SHP77 (cell line): ENCODE data around the gene RASAL2.
"Not testable (repeated sequence)": the region's sequence is repeated elsewhere in the genome, so short reads cannot be mapped to it uniquely, and the experiment has no call there.

Experiments
- DNase-seq, 2 experiments: peaks; one replicate each; lab custom pipeline; 2025; lab: John Stamatoyannopoulos, UW

Gene RASAL2

DNA sequence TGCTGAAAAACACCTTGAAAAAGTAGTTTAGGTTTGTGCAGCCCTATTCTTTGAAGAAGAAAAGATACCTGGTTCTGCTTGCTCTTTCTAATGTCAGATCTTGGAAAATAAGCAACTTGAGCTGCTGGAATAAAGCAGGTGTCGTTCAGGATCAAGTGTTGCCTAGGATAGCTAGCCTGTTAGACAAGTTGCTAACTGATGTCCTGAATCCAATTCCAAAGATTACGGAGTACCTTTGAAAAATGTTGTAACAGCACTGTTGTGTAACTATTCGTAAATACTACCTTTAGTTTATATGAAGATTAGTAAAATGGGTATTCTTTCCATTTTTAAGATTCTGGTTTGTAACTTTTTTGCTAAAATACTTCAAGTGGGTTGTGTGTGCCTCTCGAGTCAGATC, 251.3 kb downstream of the RASAL2 start:
- DNase-seq = no peak

- no peak for DNase-seq
These were observed 251.9 kb downstream of the RASAL2 start for GRCh38 chr1:178345807-178346206.

- DNase-seq = no peak
These were observed 255.9 kb downstream of the RASAL2 start for GRCh38 chr1:178349801-178350200.

DNA sequence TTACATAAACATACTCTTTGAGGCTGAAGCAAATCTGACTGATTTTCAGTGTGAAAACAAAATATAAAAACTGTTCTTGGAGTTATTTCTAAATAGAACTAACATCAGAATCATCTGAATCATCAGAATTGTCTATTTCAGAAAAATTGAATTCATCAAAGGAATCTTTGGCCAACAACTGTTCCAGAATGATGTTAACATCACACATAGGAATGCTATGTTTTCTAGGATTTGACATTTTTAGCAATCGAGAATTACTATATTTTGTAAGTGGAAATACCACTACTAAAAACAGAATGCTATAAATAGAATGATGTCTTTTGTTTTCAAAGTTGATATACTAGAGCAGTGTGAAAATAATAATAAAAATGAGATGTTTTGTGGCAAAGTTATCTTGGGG, 258.0 kb downstream of the RASAL2 start:
- not testable (repeated sequence) for DNase-seq

DNA sequence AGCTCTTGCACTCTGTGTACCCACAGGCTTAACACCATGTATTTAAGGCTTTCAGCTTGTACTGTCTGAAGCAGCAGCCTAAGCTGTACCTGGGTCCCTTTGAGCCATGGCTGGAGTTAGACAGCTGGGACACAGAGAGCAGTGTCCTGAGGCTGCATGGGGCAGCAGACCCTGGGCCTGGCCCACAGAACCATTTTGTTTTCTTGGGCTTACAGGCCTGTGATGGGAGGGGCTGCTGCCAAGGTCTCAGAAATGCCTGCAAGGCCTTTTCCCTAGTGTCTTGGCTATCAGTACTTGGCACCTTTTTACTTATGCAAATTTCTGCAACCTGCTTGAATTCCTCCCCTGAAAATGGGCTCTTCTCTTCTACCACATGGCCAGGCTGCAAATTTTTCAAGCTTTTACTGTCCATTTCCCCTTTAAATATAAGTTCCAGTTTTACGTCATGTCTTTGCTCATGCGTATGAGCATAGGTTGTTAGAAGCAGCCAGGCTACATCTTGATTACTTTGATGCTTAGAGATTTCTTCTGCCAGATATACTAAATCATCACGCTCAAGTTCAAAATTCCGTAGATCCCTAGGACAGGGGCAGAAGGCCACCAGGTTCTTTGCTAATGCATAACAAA, 259.0 kb downstream of the RASAL2 start:
- no peak for DNase-seq

- DNase-seq = no peak
These were observed 259.6 kb downstream of the RASAL2 start for GRCh38 chr1:178353524-178353923.

- DNase-seq = no peak
These were observed 260.9 kb downstream of the RASAL2 start for GRCh38 chr1:178354816-178355215.

- no peak for DNase-seq
These were observed 262.4 kb downstream of the RASAL2 start for GRCh38 chr1:178356299-178356698.

DNA sequence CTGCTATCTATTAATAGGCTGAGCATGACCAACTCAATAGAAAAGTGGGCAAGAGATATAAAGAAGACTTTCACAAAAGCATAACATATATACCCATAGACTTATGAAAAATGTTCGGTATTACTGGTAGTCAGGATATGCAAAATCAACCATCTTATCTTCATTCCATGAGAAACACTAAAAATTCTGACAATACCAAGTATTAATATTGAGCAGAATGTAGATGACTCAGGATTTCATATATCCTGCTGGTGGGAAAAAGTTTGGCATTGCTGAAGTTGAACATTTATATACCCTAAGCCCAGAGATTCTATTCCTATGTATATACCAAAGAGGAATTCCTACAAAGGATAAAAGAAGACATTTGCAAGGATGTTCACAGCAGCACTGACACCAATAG, 264.6 kb downstream of the RASAL2 start:
- no peak for DNase-seq

DNA sequence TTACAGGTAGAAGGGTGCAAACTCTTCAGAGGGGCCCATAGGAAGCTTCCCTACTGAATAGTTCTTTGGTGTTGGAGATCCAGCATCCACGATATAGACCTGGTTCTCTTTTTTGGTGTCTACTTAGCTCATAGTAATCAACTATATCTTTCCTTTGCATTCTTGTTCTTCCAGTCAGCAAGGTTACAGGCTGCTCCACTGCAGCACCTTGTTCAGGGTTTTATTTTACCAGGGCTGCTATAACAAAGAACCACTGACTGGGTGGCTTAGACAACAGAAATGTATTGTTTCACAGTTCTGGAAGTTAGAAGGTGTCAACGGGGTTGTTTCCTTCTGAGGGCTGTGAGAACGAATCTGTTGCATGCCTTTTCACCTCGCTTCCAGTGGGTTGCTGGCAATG, 266.5 kb downstream of the RASAL2 start:
- DNase-seq = no peak

DNA sequence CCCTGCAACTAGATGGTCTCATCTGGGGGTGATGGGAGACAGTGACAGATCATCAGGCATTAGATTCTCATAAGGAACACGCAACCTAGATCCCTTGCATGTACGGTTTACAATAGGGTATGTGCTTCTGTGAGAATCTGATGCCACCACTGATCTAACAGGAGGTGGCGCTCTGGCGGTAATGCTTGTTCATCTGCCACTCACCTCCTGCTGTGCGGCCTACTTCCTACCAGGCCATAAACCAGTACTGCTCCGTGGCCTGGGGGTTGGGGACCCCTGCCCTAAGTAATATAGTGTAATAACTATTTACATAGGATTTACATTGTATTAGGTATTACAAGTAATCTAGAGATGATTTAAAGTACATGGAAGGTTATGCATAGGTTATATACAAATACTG, 267.9 kb downstream of the RASAL2 start:
- DNase-seq = no peak

DNA sequence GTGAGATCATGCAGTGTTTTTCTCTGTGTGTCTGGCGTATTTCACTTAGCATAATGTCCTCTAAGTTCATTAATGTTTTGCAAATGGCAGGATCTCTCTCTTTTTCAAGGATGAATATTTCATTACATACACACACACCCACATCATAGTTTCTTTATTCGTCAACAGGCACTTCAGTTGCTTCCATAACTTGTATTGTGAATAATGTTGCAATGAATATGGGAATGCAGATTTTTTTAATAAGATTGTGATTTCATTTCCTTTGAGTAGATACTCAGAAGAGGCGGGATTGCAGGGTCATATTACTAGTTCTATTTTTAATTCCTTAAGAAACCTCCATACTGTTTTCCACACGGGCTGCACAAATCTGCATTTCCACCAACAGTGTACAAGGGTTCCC, 268.8 kb downstream of the RASAL2 start:
- DNase-seq = no peak

DNA sequence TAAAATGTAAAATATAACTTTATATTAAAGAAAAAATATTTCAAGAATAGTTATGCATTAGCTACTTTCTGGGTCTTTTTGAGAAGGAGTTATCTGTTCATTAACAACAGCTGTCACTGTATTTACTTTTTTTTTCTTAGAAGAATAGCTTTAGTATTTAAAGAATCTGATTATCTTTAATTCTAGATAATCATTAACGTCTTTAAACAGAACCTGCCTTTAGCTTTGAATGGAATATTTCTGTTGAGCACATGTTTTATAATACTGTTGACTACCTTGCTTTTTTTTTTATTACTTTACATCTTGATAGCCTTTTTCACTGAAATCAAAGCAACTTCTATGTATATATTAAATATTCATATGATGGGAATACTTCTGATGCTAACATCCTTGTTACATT, 270.9 kb downstream of the RASAL2 start:
- no peak for DNase-seq

- no peak for DNase-seq
These were observed 273.2 kb downstream of the RASAL2 start for GRCh38 chr1:178367151-178367550.

- no peak for DNase-seq
These were observed 274.3 kb downstream of the RASAL2 start for GRCh38 chr1:178368208-178368607.

- no peak for DNase-seq
These were observed 277.3 kb downstream of the RASAL2 start for GRCh38 chr1:178371235-178371634.

GRCh38 chr1:178371933-178372388, 278.1 kb downstream of the RASAL2 start:
- no peak for DNase-seq

GRCh38 chr1:178374016-178374415, 280.1 kb downstream of the RASAL2 start:
- no peak for DNase-seq

DNA sequence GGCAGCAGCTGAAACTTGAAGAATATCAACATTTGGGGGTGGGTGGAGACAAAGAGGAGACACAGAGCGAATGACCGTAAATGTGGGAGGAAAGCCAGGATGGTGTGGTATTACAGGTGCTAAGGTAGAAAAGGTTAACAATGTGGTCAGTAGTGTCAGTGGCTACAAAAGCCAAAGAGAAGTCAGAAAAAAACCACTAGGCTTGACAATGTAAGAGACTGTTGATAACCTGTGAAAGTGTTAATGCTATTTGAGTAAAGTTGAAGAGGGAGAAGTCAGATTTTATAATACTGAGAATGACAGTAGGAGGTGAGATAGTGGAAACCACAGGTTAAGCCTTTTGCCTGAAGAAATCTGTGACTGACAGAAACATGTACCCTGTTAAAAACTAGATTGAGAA, 282.1 kb downstream of the RASAL2 start:
- DNase-seq = no peak

- no peak for DNase-seq
These were observed 285.9 kb downstream of the RASAL2 start for GRCh38 chr1:178379807-178380206.

- peak; percentile 54 for DNase-seq
These were observed 288.5 kb downstream of the RASAL2 start for GRCh38 chr1:178382372-178382771.

- no peak for DNase-seq
These were observed 291.8 kb downstream of the RASAL2 start for GRCh38 chr1:178385662-178386061.

DNA sequence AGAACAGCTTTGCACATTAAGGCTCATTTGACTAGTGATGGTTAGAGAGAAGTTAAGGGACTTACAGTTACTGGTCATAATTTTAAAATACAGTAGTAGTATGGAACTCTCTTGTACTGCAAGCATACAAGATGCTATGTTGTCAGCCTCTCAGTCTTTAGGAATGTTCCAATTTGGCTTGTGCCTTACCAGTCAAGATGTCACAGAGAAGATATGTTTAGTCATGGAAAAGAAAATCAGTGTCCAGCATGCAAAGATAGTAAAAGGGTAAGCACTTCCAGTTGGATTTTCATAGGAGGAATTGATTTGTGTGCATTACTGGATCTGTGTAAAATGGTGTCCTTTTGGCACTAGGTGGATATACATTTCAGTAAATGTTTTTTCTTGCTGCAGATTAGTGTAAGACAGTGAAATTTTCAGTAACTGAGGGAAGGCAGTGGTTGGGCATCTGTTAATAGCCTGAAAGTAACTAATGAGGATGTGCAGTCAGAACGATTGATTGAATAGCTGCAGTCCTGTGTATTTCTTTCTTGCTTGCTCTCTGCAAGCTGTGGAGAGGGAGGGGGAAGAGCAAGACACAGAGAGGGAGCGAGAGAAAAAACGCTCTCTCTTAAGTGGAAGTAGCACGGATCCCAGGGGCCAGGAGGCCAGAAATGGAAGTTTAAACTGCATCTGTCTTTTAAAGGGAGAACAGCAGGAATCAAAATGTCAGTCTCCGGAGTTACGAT, 294.7 kb downstream of the RASAL2 start:
- DNase-seq = no peak

GRCh38 chr1:178389441-178389840, 295.5 kb downstream of the RASAL2 start:
- no peak for DNase-seq
